ENCODE results near the gene NUP205.
"Not testable (repeated sequence)": the region's sequence is repeated elsewhere in the genome, so short reads cannot be mapped to it uniquely, and the experiment has no call there.

The NUP205 gene

GRCh38 chr7:135616136-135616535 lies 58.4 kb downstream of the NUP205 start:
- FAIRE-seq (no peak), DNase-seq (ENCODE audit: insufficient read length, low spot score) (no peak)

GRCh38 chr7:135617781-135618180 lies 60.1 kb downstream of the NUP205 start:
- DNase-seq (ENCODE audit: insufficient read length, low spot score) (no peak), FAIRE-seq (no peak)

DNA sequence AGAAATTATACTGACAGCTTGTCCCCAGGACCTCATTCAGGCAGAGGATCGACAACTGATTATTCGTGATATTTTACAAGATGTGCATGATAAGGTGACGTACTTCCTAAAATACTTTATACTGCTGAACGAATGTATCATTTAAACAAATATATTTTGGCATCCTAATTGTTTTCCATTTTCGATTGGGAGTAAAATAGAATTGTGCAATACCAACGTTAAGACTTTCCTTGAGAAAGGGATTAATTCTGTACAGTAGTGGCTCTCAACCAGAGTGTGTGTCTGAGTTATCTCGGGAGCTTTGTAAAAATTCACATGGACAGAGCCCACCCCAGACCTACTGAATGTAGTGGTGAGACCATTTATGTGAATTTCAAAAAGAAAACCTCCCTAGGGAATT lies 60.8 kb downstream of the NUP205 start:
- FAIRE-seq, result no peak

DNA sequence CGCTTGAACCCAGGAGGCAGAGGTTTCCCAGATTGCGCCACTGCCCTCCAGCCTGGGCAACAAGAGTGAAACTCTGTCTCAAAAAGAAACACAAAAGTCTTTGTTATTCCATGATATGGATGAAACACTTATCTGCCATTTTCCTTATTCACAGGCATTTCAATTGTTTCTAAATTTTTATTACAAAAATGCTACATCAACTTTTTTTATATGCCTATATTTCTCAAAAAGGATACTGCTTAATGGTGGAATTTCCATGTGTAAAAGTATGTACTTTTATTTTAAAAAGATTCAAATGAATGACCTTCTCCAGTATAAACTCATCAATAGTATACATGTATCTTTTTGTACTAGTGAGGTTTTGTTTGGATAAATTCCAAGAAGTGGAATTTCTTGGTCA lies 62.7 kb downstream of the NUP205 start:
- no peak for FAIRE-seq
- no peak for DNase-seq (ENCODE audit: insufficient read length, low spot score)

More for the DNA sequence above, 60.8 kb downstream of the NUP205 start:
- DNase-seq (ENCODE audit: insufficient read length, low spot score), result no peak

DNA sequence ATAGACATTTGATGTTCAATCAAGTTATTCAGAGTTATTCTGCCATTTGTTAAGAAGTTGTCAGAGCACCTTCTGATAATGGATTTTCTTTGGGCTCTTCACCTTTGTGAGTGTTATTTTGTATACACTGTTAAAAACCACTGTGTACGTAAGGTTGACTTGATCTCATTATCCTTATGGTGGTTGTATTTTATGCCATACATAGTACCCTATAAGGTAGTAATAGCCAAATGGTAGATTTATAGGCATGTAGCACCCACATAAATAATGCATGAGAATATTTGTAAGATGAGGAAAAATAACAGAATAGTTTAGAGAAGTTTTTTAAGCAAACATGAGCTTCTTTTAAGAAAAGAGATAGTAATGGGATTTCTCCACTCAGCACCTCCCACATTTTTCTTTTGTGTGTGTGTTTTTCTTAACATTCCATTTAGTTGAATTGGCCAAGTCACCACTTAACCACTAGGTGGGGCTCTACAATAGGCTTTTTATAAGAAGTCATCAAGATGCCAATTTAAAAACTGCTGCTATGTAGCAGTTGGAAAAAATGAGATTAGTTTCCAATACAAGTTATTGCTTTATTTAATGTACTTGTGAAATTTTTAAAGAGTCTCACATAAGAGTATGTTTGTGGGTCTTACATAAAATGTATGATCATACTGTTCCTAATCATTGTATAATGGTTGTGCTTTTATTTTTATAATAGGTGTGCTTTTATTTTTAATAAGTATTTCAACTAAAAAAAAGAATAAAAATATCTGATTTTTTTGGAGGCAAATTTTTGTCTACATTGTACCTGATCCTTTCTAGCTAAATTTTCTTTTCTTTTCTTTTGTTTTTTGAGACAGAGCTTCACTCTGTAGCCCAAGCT lies 63.5 kb downstream of the NUP205 start:
- DNase-seq (ENCODE audit: insufficient read length, low spot score), result peak; percentile 3
- peak; percentile 80 for FAIRE-seq

GRCh38 chr7:135634191-135634878 lies 76.6 kb downstream of the NUP205 start:
- no peak for DNase-seq (ENCODE audit: insufficient read length, low spot score)
- no peak for FAIRE-seq

DNA sequence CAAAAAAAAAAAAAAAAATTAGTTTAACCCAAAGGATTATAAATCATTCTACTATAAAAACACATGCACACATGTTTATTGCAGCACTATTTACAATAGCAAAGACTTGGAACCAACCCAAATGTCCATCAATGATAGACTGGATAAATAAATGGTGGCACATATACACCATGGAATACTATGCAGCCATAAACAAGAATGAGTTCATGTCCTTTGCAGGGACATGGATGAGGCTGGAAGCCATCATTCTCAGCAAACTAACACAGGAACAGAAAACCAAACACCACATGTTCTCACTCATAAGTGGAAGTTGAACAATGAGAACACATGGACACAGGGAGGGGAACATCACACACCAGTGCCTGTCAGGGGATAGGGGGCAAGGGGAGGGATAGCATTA lies 82.0 kb downstream of the NUP205 start:
- FAIRE-seq; DNase-seq (ENCODE audit: insufficient read length, low spot score): not testable (repeated sequence)

DNA sequence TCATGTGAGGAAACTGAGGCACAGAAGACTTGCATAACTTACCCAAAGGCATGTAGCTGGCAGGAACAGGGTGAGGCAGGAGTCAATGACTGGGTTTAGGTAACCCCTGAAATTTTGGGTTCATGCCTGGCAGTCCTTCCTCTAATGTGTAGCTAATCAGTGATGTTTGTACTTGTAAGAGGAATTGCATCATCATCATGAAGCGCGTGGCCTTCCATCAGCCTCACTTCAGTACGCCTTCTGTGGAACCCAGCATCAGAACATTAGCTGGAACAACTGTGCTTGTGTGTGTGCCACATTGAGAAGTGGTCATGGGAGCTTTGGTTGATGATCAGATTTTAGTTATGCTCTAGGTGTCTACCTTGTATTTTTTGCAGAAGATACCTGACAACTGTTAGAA lies 86.4 kb downstream of the NUP205 start:
- DNase-seq (ENCODE audit: insufficient read length, low spot score), result no peak
- no peak for FAIRE-seq

- no peak for FAIRE-seq
These were observed 87.0 kb downstream of the NUP205 start for GRCh38 chr7:135644729-135645128.

GRCh38 chr7:135645296-135645904 lies 87.7 kb downstream of the NUP205 start:
- DNase-seq (ENCODE audit: insufficient read length, low spot score) (no peak), FAIRE-seq (peak; percentile 83)

More at GRCh38 chr7:135644729-135645128, 87.0 kb downstream of the NUP205 start:
- DNase-seq (ENCODE audit: insufficient read length, low spot score), result no peak

- DNase-seq (ENCODE audit: insufficient read length, low spot score) (no peak), FAIRE-seq (no peak)
These were observed 90.0 kb downstream of the NUP205 start for GRCh38 chr7:135647755-135648154.

DNA sequence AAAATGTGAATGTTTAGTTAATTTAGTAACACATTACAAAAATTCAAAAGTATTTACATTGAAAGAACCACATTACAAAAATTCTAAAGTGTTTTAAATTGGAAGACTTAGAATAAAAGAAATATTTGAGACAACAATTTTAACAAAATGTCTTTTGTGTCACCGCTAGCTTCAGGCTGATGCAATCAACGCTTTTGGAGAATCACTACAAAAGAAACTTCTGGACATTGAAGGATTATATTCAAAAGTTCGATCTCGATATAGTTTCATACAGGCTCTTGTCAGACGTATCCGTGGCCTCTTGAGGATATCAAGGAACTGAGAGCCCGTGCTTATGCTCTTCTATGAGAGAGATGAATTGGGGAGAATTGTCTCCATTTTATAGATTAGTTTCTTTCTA lies 90.5 kb downstream of the NUP205 start:
- no peak for FAIRE-seq

DNA sequence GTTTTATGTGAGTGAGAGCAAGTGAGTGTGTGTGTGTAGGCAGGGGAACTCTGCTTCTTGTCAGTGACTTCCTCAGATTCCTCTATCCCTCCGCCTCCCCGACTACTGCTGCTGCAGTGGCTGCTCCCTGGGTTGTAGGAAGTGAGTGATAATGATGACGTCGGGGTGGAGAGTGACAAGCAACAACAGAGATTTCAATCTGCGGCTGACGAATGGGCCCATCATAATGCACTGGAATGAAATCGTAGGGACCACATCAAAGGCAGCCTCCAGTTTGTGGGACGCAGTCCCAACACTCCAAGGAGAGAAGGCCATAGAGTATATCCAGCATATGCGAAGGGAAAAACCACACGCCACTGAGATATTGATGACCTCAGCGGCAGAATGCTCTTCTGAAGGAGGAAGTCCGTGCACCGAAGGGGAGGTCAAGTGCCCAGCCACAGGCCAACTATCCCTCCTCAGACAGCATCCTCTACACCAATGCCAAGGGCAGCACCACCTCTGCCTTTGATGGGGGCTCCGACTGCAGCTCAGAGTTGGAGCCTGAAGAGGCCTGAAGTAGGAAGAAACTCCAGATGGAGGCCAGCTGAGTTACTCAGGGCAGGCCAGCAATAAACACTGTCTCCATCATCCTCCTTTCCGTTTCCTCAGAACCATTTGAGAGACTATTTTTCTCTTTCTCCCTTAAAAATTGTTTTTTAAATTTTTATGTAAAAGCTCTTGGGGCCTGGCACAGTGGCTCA lies 93.3 kb downstream of the NUP205 start:
- DNase-seq (ENCODE audit: insufficient read length, low spot score), result no peak
- no peak for FAIRE-seq

More for the DNA sequence above, 90.5 kb downstream of the NUP205 start:
- no peak for DNase-seq (ENCODE audit: insufficient read length, low spot score)

DNA sequence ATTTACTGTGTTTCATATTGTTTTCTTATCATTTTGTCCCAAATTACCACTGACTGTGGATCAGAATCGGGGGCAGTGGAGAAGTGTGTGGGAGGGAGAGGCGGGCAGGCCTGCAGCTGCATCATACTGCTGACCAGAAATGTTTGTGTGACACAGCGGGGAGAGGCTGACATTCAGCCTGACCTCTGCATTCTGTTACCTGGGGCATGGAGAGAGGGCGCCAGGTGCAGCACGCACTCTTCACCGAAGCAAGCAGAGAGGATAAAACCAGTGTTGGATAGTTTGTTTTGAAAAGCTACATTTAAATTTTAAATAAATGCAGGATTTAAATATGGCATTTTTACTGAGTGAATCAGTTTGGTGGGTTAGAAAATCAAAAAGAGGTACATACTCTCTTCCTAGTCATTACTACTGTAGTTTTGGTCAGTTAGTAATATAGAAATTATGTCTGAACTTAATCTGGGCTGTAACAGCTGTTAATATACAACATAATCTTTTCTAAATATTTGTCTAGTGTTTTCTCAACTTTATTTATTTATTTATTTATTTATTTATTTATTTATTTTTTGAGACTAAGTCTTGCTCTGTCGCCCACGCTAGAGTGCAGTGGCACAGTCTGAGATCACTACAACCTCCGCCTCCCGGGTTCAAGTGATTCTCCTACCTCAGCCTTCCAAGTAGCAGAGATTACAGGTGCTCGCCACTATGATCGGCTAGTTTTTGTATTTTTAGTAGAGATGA lies 95.8 kb downstream of the NUP205 start:
- no peak for FAIRE-seq
- DNase-seq (ENCODE audit: insufficient read length, low spot score), result no peak

DNA sequence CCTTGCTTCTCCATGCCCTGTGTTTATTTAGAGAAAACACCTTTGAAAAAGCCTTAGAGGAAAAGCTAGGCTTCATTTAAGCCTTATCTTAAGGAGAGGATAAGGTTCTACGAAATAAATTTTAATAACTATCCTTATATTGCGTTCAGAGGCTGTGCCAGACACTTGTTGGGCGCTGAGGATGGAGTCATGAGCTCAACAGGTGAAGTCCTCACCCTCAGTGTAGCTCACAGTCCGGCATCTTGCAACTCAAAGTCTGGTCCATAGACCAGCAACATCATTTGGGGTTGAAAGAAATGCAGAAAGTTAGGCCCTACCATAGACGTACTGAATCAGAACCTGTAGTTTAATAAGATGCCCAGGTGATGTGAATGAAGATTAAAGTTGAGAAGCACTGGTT lies 100.8 kb downstream of the NUP205 start:
- FAIRE-seq (no peak), DNase-seq (ENCODE audit: insufficient read length, low spot score) (no peak)

DNA sequence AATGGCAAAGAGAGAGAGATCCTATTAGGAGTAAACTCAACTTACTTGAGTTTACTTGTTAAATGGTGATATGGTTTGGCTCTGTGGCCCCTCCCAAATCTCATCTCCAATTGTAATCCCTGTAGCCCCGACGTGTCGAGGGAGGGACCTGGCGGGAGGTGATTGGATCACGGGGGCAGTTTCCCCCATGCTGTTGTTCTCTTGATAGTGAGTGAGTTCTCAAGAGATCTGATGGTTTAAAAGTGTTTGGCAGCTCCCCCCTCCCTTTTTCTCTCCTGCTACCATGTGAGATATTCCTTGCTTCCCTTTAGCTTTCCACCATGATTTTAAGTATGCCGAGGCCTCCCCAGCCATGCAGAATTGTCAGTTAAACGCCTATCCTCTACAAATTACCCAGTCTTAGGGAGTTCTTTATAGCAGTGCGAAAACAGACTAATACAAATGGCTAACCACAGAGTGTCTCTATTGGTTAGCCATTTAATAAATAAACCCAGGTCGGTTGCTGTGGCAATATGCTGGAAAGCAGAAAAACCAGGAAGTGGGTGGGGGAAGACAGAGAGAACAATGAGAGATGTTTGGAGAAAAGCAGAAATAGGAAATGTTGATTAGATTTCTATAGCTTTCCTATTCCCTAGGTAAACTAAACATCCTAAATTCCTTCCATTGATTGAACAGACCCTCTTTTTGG lies 101.6 kb downstream of the NUP205 start:
- FAIRE-seq (no peak), DNase-seq (ENCODE audit: insufficient read length, low spot score) (no peak)

DNA sequence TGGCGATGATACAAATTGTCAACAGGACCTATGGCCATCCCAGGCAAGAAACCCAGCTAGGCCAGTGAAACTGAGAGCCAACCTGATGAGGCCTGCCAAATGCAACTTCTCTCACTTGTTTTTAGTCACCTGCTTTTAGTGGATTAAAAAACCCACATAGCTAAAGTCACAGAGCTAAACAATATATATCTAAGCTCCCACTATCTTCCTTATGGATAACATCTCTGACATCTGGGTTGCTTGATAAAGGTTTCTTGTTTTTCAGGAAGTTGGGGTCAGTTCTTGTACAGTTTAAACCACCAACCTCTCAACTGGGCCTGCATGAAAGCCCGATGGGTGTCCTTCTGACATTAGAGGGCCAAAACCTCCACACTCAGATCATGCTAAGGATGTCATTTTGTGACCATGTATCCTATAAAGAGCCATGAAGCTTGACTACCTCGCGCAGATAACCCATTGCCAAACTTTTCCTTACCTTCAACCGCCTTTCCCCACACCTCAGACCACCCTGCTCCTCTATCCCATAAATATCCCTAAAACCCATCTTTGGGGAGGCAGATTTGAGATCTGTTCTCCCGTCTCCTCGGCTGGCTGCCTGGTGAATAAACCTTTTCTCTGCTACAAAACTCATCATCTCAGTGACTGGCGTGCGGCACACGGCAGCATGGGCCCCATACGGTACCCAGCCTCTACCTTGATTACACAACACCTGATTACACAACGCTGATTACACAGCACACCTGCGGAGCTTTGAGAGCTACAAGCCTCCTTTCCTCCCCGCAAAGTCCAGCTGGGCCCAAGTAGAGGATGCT lies 103.8 kb downstream of the NUP205 start:
- DNase-seq (ENCODE audit: insufficient read length, low spot score), result no peak

DNA sequence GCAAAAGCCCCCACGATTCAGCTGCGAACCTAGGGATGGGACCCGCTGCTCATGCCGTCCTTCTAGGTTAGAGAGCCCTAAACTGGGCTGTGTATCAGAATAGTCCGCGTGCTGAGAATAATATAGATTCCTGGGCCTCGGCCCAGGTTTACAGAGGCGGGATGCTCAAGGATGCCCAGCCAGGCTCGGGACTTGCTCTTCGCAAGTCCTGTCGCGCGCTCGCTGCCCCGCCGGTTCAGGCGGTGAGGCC lies 104.3 kb downstream of the NUP205 start:
- no peak for FAIRE-seq
- no peak for DNase-seq (ENCODE audit: insufficient read length, low spot score)

More for the DNA sequence above, 103.8 kb downstream of the NUP205 start:
- no peak for FAIRE-seq

All from GM19239 (cell line).